Measurements from ENCODE around the gene MAGI1.
"Not testable (repeated sequence)": the region's sequence is repeated elsewhere in the genome, so short reads cannot be mapped to it uniquely, and the experiment has no call there.

MAGI1 gene

DNA sequence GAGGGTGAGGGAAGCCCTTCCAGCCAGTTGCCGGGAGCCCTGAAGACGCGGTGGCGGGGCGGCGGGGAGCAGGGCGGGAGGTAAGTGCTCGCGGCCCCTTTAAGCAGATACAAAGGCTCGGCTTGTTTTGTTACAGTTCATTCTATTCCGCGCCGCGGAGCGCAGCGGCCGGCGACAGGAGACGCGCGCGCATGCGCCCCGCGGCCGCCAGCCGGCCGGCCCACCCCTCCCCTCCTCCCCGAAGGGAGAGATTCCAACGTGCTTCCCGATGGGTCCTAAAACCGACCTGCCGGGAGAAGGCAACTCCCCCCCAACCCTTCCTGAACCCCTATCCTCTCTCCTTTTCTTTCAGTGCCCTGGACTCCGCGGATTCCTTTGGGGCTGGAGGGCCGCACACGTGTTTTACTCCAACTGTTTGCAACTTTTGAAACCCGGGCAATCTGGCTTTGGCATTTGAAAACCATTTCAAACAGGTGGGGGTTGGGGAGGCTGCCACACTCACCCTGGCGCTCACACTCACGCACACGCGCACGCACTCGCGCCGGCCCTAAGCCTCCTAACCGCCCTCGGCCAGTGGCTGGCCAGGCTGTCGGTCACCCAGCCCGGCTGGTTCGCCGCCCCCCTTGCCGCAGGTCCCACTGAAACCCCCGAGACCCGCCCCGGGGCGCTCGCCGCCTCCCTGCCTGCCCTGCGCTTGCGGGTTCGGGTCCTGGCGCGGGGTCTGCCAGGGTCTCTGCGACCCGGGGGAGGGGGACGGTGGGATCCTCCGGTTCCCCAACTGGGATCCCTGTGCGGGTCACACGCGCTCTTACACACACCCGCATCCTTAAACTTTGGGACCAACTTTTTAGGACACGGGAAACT, at the start of gene MAGI1:
MAGI1 (minus strand) TSS at position 193 of the 864 bp plus-strand sequence. CDS start 610 bp downstream, outside the sequence.
- peak; percentile 87 for DNase-seq (ENCODE audit: low read depth)

DNA sequence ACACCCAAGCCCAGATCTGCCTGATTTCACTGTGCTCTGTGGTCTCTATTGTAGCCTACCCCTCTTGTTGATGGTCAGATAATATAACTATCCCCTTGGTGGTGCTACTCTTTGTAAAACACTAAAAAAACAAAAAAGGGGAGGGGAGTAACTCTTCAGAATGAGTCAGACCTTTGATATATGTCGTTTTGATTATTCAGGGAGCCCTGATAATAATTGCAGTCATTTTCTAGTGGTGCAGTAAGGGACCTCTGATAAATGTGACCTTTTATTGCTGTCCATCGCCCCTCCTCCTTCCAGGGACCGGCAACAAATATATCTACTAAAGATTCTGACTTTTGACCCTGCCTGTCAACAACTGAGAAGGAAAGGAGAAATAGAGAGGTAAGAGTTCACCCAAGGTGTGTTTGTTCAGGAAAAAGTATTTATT, 45.1 kb upstream of the MAGI1 start:
- DNase-seq (ENCODE audit: low read depth): no peak

DNA sequence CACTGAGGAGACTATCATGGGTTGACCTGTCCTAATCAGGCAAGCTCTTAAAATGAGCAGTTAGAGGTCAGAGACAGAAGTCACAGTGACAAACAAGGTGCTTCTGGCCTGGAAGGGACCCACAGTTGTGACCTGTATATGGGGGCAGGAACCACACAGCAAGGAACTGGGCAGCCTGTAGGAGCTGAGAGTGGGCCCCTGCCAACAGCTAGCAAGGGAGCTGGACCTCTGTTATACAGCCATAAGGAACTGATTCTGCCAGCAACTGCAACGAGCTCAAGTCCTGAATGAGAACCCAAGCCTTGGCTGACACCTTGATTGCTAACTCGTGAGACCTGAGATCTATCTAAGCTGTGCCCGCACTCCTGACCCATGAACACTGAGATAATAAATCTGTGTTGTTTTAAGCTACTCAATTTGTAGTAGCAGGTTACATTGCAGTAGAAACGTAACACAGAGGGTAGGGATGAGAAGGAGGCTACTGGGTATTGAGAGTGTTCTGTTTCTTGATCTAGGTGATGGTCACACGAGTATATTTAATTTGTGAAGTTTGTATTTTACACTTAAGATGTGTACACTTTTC, 44.5 kb upstream of the MAGI1 start:
- no peak for DNase-seq (ENCODE audit: low read depth)

GRCh38 chr3:66082679-66083078, 44.0 kb upstream of the MAGI1 start:
- no peak for DNase-seq (ENCODE audit: low read depth)

DNA sequence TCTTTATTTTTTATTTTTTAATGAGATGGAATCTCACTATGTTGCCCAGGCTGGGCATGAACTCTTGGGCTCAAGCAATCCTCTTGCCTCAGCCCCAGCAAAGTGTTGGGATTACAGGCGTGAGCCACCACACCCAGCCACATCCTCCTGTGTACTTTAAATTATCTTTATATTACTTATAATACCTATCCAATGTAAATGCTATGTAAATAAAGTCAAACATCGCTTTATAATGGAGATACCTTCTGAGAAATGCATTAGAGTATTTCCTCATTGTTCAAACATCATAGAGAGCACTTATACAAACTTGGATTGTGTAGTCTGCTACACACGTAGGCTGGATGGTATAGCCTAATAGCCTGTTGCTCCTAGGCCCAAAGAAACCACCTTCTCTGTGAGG, 41.4 kb upstream of the MAGI1 start:
- DNase-seq (ENCODE audit: low read depth): no peak

DNA sequence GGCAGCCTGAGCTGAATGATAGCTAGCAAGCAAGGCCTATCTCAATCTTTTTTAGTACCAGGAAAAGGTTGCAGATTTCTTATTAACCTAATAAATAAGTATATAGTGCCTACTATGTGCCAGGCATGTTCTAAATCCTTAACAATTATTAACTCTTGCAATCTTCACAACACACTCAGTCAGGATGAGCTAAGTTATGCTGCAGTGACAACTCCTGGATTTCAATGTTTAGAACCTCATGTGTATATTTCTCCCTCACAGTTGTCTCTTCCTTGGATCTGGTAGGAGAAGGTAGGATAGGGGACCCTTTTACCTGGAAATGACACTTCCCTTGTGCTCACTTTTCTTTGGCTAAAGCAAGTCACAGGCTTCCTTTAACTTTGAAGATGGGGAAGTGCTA, 39.3 kb upstream of the MAGI1 start:
- DNase-seq (ENCODE audit: low read depth): no peak

- peak; percentile 52 for DNase-seq (ENCODE audit: low read depth)
These were observed 38.2 kb upstream of the MAGI1 start for GRCh38 chr3:66076861-66077470.

DNA sequence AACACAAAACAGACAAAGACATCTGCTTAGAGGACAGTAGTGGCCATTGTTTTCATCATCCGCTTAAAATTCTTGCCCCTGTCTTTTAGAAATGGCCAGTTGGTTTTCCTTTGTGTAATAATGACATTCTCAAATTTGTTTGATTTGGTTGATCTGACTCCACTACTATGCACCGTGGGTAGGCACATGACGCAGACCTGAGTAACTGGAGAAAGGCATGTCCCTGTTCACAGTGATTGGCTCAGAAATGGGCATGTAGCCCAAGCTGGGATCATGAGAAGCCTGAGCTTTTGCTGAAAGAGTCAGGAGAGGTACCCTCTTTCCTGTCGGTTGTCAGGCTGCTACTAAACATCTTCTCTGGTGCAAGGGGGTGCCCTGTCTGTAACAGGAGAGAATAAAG, 36.6 kb upstream of the MAGI1 start:
- DNase-seq (ENCODE audit: low read depth): peak; percentile 82

DNA sequence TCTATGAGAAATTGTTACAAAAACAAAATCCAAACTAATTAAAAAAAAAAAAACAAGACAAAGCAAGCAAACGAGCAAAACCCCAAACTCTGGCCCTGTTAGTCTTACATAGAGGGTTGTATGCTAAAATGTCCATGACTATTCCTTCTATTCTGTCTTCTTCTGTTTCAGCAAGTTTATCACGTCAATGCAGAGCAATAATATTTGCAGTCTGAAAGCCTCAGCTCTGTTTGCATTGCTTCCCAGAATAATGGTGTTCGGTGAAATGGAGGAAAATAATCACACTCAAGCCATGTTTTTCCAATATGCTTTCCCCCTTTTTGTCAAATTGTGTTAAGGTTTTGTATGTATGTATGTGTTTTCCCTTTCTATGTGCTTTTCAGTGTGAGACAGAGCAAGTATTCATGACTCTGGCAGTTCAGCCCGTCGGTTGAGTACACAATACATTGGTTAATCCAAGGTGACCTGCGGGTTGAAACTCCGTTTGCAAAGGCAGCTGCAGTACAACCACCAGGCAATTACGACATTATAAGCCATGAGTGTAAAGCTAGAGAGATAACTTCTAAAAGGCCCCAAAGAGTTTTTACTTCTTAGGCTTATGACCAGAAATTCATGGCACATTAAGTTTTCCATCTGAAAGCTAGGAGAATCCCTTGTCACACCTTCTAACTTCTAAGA, 34.9 kb upstream of the MAGI1 start:
- no peak for DNase-seq (ENCODE audit: low read depth)

DNA sequence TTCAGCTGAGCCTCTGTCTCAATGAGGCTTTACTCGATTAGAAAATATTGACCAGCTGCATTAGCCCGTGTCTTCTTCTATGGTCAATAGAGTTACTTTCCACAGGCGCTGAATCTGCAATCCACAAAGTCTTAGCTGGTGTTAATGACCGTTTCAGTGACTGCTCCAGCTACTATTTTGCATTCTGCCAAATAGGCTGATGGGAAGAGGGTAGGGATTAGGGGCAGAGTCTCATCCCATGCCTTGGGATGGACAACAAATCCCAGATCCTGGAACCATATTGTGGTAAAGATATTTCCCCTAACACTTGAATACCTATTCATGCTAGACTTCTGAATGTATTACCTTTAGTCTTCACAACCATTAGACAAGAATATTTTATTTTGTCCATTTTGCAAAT, 29.5 kb upstream of the MAGI1 start:
- no peak for DNase-seq (ENCODE audit: low read depth)

- no peak for DNase-seq (ENCODE audit: low read depth)
These were observed 28.4 kb upstream of the MAGI1 start for GRCh38 chr3:66066963-66067617.

GRCh38 chr3:66055289-66055688, 16.6 kb upstream of the MAGI1 start:
- no peak for DNase-seq (ENCODE audit: low read depth)

DNA sequence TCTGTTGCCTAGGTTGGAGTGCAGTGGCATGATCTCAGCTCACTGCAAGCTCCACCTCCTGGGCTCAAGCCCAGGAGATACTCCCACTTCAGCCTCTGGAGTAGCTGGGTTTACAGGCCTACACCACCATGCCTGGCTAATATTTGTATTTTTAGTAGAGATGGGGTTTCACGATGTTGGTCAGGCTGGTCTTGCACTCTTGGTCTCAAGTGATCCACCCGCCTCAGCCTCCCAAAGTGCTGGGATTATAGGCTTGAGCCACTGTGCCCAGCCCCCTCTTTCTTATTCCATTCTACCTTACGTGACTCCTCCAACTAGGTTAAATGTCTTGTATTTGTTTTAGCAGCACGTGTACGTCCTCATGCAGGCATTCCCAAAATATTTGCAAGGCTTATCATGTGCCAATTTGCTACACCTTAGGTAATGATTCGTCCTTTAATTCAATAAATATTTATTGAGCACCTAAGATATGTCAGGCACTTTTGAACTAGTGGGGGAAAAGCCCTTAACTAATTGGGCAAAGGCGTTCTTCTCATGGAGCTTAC, 14.9 kb upstream of the MAGI1 start:
- DNase-seq (ENCODE audit: low read depth): no peak

DNA sequence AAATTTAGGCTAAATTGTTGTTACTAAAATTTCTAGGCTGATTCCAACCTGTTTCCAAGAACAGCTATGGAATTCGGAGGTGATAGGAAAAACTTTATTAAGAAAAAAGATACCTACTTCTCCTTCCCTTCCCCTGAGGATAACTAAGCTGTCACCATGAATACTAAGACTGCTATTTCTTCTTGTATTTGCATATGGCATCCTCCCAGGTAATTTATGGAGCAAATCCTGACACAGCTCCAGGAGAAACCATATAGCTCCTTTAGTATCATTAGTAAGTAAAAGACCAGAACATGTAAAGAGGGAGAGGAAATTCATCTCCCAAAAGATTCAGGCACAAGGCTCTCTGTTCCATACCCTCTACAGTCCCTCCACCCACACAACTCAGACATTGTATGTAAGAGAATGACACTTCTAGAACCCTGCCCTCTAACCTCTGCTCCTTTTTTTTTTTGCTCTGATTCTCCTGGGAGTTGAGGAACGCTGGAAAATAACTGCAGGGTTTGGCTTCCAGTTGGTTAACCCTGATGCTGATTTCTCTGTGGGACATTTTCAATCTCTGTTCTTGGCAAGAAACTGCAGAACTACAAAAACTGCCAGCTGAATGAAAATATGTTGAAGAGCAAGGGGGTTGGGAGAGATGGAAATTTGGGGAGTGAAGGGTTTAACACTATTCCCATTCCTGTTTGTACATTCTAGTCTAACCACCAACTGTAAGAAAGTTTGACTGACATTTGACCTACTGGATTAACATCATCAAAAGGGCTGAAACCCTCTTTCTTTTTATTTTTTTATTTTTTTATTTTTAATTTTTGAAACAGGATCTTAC, 14.2 kb upstream of the MAGI1 start:
- no peak for DNase-seq (ENCODE audit: low read depth)

DNA sequence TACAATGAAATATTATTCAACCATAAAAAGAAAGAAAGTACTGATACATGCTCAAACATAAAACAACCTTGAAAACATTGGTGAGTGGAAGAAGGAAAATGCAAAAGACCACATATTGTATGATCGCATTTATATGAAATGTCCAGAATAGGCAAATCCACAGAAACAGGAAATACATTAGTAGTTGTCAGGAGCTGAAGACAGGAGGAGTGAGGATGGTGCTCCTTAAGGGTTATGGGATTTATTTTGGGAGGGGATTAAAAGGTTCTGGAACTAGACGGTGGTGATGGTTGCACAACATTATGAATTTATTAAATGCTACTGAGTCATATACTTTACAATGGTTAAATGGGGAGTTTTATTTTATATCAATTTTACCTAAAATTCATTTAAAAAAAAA, 12.1 kb upstream of the MAGI1 start:
- DNase-seq (ENCODE audit: low read depth): no peak

GRCh38 chr3:66048051-66048395, 9.3 kb upstream of the MAGI1 start:
- DNase-seq (ENCODE audit: low read depth): no peak

GRCh38 chr3:66047311-66048050, 8.8 kb upstream of the MAGI1 start:
- peak; percentile 97 for DNase-seq (ENCODE audit: low read depth)

DNA sequence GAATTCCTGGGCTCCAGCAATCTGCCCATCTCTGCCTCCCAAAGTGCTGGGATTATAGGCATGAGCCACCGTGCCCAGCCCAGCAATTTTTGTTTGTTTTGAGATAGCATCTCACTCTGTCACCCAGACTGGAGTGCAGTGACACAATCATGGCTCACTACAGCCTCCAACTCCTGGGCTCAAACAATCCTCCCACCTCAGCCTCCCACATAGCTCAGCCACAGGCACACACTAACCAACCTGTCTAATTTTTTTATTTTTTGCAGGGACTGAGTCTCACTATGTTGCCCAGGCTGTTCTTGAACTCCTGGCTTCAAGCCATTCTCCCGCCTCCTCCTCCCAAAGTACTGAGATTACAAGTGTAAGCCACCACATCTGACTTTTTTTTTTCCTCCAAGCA, 7.6 kb upstream of the MAGI1 start:
- DNase-seq (ENCODE audit: low read depth): not testable (repeated sequence)

GRCh38 chr3:66041828-66042227, 3.1 kb upstream of the MAGI1 start:
- no peak for DNase-seq (ENCODE audit: low read depth)

- peak; percentile 68 for DNase-seq (ENCODE audit: low read depth)
These were observed 2.4 kb upstream of the MAGI1 start for GRCh38 chr3:66041116-66041515.

DNA sequence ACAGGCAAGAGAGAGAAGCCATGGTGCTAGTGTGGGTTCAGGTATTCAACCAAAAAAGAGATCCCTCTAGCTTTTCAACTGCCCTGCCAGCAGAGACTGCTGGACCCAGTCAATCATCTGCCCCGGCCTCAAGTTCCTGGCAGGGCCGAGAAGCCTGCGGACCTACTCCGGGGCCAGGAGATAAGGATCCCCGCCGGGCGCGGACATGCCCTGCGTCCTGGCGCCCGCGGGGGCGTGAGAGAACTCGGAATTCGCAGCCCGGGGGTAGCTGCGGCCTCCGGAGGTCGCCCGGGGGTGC, 821 bp upstream of the MAGI1 start:
- no peak for DNase-seq (ENCODE audit: low read depth)

Measured in HS-5 (cell line).